Measurements from ENCODE around the gene OSBP2.

OSBP2 gene

GRCh38 chr22:30830907-30831306 is 136.2 kb downstream of the OSBP2 start:
- no peak for DNase-seq (ENCODE audit: low read depth in 4 of 4, low spot score in 1 of 4)

GRCh38 chr22:30832407-30832987 is 137.8 kb downstream of the OSBP2 start:
- DNase-seq (ENCODE audit: low read depth in 4 of 4, low spot score in 1 of 4): no peak

- DNase-seq (ENCODE audit: low read depth in 4 of 4, low spot score in 1 of 4): no peak
These were observed 138.6 kb downstream of the OSBP2 start for GRCh38 chr22:30833322-30833721.

- DNase-seq (ENCODE audit: low read depth in 4 of 4, low spot score in 1 of 4): no peak
These were observed 142.9 kb downstream of the OSBP2 start for GRCh38 chr22:30837531-30837930.

- DNase-seq (ENCODE audit: low read depth in 4 of 4, low spot score in 1 of 4): no peak
These were observed 143.4 kb downstream of the OSBP2 start for GRCh38 chr22:30838111-30838510.

GRCh38 chr22:30841273-30841672 is 146.6 kb downstream of the OSBP2 start:
- no peak for DNase-seq (ENCODE audit: low read depth in 4 of 4, low spot score in 1 of 4)

GRCh38 chr22:30843245-30843644 is 148.6 kb downstream of the OSBP2 start:
- DNase-seq (ENCODE audit: low read depth in 4 of 4, low spot score in 1 of 4): no peak

GRCh38 chr22:30847583-30847982 is 152.9 kb downstream of the OSBP2 start:
- no peak for DNase-seq (ENCODE audit: low read depth in 4 of 4, low spot score in 1 of 4)

- DNase-seq (ENCODE audit: low read depth in 4 of 4, low spot score in 1 of 4): no peak
These were observed 160.6 kb downstream of the OSBP2 start for GRCh38 chr22:30855266-30855665.

- DNase-seq (ENCODE audit: low read depth in 4 of 4, low spot score in 1 of 4): no peak
These were observed 161.2 kb downstream of the OSBP2 start for GRCh38 chr22:30855677-30856518.

GRCh38 chr22:30856741-30857502 is 162.2 kb downstream of the OSBP2 start:
- DNase-seq (ENCODE audit: low read depth in 4 of 4, low spot score in 1 of 4): no peak

- no peak for DNase-seq (ENCODE audit: low read depth in 4 of 4, low spot score in 1 of 4)
These were observed 163.1 kb downstream of the OSBP2 start for GRCh38 chr22:30857791-30858190.

GRCh38 chr22:30858976-30859713 is 164.5 kb downstream of the OSBP2 start:
- DNase-seq (ENCODE audit: low read depth in 4 of 4, low spot score in 1 of 4): no peak

- no peak for DNase-seq (ENCODE audit: low read depth in 4 of 4, low spot score in 1 of 4)
These were observed 165.0 kb downstream of the OSBP2 start for GRCh38 chr22:30859714-30860095.

GRCh38 chr22:30860176-30861105 is 165.8 kb downstream of the OSBP2 start:
- DNase-seq (ENCODE audit: low read depth in 4 of 4, low spot score in 1 of 4): no peak

GRCh38 chr22:30861131-30861530 is 166.5 kb downstream of the OSBP2 start:
- DNase-seq (ENCODE audit: low read depth in 4 of 4, low spot score in 1 of 4): no peak

- DNase-seq (ENCODE audit: low read depth in 4 of 4, low spot score in 1 of 4): no peak
These were observed 167.2 kb downstream of the OSBP2 start for GRCh38 chr22:30861688-30862552.

GRCh38 chr22:30863081-30863833 is 168.6 kb downstream of the OSBP2 start:
- no peak for DNase-seq (ENCODE audit: low read depth in 4 of 4, low spot score in 1 of 4)
